ENCODE measurements around the gene HRCT1.

DNA sequence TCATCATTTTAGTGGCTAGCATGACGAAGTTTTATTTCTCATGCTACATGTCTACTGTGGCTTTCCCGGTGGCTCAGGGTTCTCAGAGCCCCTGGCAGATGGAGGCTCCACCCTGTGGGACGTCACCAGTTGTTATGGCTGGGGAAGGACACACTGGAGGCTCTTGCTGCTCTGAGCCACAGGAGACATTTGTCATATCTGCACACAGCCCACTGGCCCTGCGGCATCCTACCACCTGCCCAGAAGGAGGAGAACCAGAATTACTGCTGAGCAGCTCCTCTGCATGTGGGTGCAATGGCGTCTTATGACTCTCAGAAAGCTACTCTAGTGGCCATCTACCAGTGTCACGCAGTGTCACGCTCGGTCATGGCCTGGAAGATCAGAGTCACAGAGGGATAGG is 42.4 kb upstream of the HRCT1 start:
- TF ChIP-seq, protein P1, sequence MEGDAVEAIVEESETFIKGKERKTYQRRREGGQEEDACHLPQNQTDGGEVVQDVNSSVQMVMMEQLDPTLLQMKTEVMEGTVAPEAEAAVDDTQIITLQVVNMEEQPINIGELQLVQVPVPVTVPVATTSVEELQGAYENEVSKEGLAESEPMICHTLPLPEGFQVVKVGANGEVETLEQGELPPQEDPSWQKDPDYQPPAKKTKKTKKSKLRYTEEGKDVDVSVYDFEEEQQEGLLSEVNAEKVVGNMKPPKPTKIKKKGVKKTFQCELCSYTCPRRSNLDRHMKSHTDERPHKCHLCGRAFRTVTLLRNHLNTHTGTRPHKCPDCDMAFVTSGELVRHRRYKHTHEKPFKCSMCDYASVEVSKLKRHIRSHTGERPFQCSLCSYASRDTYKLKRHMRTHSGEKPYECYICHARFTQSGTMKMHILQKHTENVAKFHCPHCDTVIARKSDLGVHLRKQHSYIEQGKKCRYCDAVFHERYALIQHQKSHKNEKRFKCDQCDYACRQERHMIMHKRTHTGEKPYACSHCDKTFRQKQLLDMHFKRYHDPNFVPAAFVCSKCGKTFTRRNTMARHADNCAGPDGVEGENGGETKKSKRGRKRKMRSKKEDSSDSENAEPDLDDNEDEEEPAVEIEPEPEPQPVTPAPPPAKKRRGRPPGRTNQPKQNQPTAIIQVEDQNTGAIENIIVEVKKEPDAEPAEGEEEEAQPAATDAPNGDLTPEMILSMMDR (IDR thresholded peaks at IDR 0.05), result no peak
- TF ChIP-seq POLR2A (IDR thresholded peaks at IDR 0.05), result no peak

Data from thyroid gland (tissue), 4 donors.